A673 (cell line): ENCODE data around the gene SMAD6. TPM values are rescaled to one million over a fixed set of nuclear protein-coding genes. Genes with fewer than 3 reads are reported as not detected.

Experiments
- BruUV-seq: library from RNA; stranded (reverse); fragments of 400-500 nt; replicated peaks from 2 replicates; lab custom pipeline; 2021; lab: Mats Ljungman, UMichigan
- CTCF ChIA-PET: fragments of 300-600 bp; sonication (Branson Sonifier 250); formaldehyde crosslinking; loops from one replicate; lab custom pipeline; 2022; ENCODE audit warnings: antibody characterized with exemption; lab: Charles Lee
- POLR2A ChIA-PET: fragments of 300-600 bp; sonication (Branson Sonifier 250); formaldehyde crosslinking; loops from one replicate; lab custom pipeline; 2022; ENCODE audit warnings: antibody characterized with exemption; ENCODE audit not compliant: low non-redundant PET; lab: Charles Lee
- DNase-seq: peaks from one replicate; pipeline ENCODE4 v3.0.0-alpha.2; 2015; ENCODE audit warnings: low spot score
- H3K27ac ChIP-seq: fragments of 200-600 bp; sonication (generic); 2 replicates; pipeline ENCODE4 v1.5.1; 2016; ENCODE audit warnings: mixed run types, low read depth, mild to moderate bottlenecking, mixed read lengths, antibody characterized with exemption, low read length; ENCODE audit not compliant: poor library complexity, severe bottlenecking
- H3K27me3 ChIP-seq: fragments of 200-600 bp; sonication (generic); replicated peaks from 2 replicates; pipeline ENCODE4 v1.6.1; 2017; ENCODE audit warnings: mixed run types, low read depth, mild to moderate bottlenecking, mixed read lengths, antibody characterized with exemption, low read length; ENCODE audit not compliant: insufficient read depth, poor library complexity
- H3K36me3 ChIP-seq: fragments of 200-600 bp; sonication (generic); 2 replicates; pipeline ENCODE4 v1.6.1; 2016; ENCODE audit warnings: mixed run types, mild to moderate bottlenecking, mixed read lengths, antibody characterized with exemption, low read length; ENCODE audit not compliant: insufficient read depth, poor library complexity, severe bottlenecking
- H3K4me1 ChIP-seq: fragments of 200-600 bp; sonication (generic); 2 replicates; pipeline ENCODE4 v1.6.1; 2017; ENCODE audit warnings: mixed run types, mild to moderate bottlenecking, mixed read lengths, antibody characterized with exemption, low read length; ENCODE audit not compliant: insufficient read depth, poor library complexity, severe bottlenecking
- H3K4me3 ChIP-seq: fragments of 200-600 bp; sonication (generic); 2 replicates; pipeline ENCODE4 v1.5.1; 2016; ENCODE audit warnings: low read depth, mixed run types, mild to moderate bottlenecking, mixed read lengths, low read length; ENCODE audit not compliant: poor library complexity, severe bottlenecking
- H3K9me3 ChIP-seq: fragments of 200-600 bp; sonication (generic); 2 replicates; pipeline ENCODE4 v1.6.1; 2016; ENCODE audit warnings: mixed run types, low read depth, mild to moderate bottlenecking, mixed read lengths, antibody characterized with exemption, low read length; ENCODE audit not compliant: poor library complexity, severe bottlenecking
- CTCF ChIP-seq: fragments of 300-800, 200-600 bp; sonication (generic); conservative IDR thresholded peaks from 2 replicates; pipeline ENCODE4 v1.5.1; 2017; ENCODE audit warnings: low read depth, mild to moderate bottlenecking, antibody characterized with exemption, low read length, moderate library complexity, mixed read lengths
- EZH2 ChIP-seq: fragments of 200-600 bp; sonication (generic); IDR thresholded peaks from 2 replicates; pipeline ENCODE4 v1.6.1; 2017; ENCODE audit warnings: borderline replicate concordance, low read depth, mild to moderate bottlenecking, mixed read lengths, antibody characterized with exemption, low read length; ENCODE audit not compliant: poor library complexity, severe bottlenecking
- intact Hi-C: fragments of 100-400 bp; cut with micrococcal nuclease; formaldehyde crosslinking; loops from one replicate; pipeline ENCODE4 v1.10.0; 2022; ENCODE audit not compliant: unreplicated experiment
- total RNA-seq: library from RNA; stranded (reverse); gene quantifications from 2 replicates; pipeline ENCODE4 v1.2.3, GENCODE V29; 2021

Gene SMAD6
- total RNA-seq, 1 experiment from 2014 or later = 63.9 TPM

GRCh38 chr15:66755298-66756068 lies 53.4 kb downstream of the SMAD6 start:
- peaks cover 21% of the 10 kb centered on the region for H3K36me3 ChIP-seq
- H3K4me1 ChIP-seq = peaks cover 11% of the 10 kb centered on the region
- H3K27me3 ChIP-seq = no peaks in the 10 kb centered on the region
- no peak for DNase-seq
- peaks cover 10% of the 10 kb centered on the region for H3K9me3 ChIP-seq
- H3K27ac ChIP-seq = no peak overlapping the region
- CTCF ChIA-PET = no interaction called here
- H3K4me3 ChIP-seq = no peak overlapping the region
- TF ChIP-seq EZH2 (no peak), CTCF (no peak)
- intact Hi-C loops = no loop called here
- POLR2A ChIA-PET = no interaction called here
- no TSS peak for BruUV-seq

DNA sequence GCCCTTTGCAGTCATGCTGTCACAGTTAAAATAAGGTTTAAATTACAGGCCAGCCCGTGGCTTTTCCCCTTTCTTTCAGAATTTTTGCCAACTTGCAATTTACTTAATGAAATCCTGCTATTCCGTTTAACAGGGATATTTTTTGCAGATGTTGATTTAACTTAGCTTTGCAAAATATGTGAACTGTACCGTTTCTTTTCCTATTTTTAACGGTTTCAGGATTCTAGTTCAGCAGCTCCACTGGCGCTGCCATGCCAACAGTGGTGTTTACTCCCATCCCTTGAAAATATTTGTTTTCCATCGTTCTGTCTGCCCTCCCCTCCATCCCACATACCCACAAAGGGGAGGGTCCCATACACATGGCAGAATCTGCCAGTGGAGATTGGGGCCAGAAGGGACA lies 54.3 kb downstream of the SMAD6 start:
- Histone ChIP-seq H3K4me3 (no peak overlapping the region), H3K27me3 (no peaks in the 10 kb centered on the region), H3K27ac (no peak overlapping the region), H3K36me3 (peaks cover 21% of the 10 kb centered on the region), H3K4me1 (peaks cover 17% of the 10 kb centered on the region), H3K9me3 (peaks cover 10% of the 10 kb centered on the region)
- ChIA-PET POLR2A (no interaction called here), CTCF (no interaction called here)
- TF ChIP-seq EZH2 (no peak), CTCF (no peak)
- no peak for DNase-seq
- no TSS peak for BruUV-seq
- intact Hi-C loops = no loop called here

- intact Hi-C loops = no loop called here
- ChIA-PET CTCF (no interaction called here), POLR2A (no interaction called here)
- Histone ChIP-seq H3K27me3 (no peaks in the 10 kb centered on the region), H3K27ac (peak overlapping the region; percentile 21), H3K4me3 (no peak overlapping the region), H3K9me3 (peaks cover 10% of the 10 kb centered on the region), H3K36me3 (peaks cover 21% of the 10 kb centered on the region), H3K4me1 (peaks cover 19% of the 10 kb centered on the region)
- TF ChIP-seq EZH2 = no peak
- no peak for TF ChIP-seq CTCF
- no TSS peak for BruUV-seq
- no peak for DNase-seq
Observed at GRCh38 chr15:66757030-66757429, 55.0 kb downstream of the SMAD6 start.
